NCI-H774 (cell line): Measurements from ENCODE around the gene VWCE.
A peak's percentile ranks its signal among the peaks of the same experiment; 100 is the strongest.
"Not testable (repeated sequence)": the region's sequence is repeated elsewhere in the genome, so short reads cannot be mapped to it uniquely, and the experiment has no call there.

ENCODE experiments used
- DNase-seq: peaks from one replicate; lab custom pipeline; 2025; lab: John Stamatoyannopoulos, UW

The VWCE gene

DNA sequence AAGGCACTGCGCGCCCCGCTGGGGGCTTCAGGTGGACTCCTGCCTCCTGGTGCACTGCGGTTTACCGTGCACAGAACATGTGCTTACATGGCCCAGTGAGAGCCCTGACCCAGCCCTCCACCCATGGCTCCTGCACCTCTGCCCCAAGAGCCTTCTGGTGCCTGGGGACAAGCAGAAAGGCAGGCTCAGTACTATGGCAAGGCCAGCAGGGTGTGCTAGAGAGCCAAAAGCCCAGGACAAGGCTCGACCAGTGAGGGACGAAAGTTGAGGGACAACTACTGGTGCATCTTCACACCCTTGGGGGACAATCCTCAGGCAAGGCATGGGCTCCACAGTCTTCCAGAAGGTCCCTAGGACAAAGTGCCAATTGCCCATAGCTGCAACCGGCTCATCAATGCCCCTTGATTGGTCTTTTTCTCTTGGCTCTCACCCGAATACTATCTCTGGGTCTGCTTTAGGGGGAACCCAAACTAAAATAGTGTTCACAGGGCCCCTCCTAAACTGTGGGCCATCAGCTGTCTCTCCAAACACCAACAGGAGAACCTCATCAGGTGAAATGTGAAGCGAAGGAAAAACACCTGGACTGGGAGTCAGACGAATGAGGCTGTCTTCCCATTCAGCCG lies 40.6 kb downstream of the VWCE start:
- DNase-seq = peak; percentile 47

DNA sequence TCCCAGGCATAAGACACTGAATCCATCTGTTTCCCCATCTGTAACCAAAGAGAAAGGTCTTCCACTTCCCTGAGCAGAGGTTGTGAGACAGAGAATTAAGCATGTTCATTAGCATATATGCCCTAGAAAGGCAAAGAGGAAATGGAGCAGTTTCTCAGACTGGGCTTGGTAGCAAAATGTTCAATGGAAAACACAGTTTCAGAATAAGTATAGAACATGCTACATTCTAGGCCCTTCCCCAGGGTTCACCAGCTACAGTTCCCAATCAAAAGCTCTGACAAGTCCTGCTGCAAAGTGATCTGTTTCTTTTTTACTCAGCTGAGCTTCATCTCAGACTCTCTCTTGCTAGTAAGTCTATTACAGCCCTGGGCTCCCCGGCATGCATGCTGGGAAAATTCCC lies 42.8 kb downstream of the VWCE start:
- DNase-seq = not testable (repeated sequence)

DNA sequence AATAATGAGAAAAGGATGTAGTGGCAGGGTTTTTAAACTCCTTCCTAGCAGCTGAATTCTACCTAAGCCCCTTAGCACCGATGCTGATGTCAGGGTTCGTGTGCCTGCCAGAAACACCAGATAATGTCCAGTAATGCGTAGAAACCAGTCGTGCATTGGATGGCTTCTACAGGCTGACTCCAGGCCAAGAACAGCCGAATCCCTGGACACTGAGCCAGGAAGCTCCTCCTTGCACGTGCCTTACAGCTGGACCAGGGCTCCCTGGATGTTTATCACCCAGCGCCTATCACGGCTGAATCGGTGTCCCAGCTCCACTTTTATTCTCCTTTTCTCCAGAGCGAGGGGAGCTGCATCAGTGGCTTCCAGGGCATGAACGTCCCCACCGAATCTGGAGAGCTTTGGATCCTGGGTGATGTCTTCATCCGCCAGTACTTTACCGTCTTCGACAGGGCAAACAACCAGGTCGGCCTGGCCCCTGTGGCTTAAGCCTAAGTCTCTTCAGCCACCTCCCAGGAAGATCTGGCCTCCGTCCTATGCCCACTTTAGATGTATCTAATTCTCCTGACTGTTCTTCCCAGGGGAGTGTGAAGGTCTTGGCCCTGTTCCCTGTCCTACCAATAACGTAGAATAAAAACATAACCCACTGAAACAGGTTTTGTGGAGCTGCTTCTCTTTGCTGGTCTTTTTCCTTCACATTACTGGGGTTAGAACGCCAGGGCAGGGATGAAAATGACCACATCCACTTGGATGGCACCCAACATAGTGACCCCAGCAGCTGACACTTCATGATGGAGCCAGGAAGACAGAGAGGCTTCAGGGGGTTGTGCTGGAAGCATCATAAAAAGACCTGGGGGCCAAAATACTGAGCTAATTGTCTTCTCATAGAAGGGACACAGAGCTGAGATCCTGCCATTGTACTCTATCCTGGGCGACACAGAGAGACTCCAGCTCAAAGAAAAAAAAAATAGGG lies 44.0 kb downstream of the VWCE start:
- DNase-seq = not testable (repeated sequence)

- not testable (repeated sequence) for DNase-seq
Observed at GRCh38 chr11:61249201-61249600, 45.9 kb downstream of the VWCE start.

- not testable (repeated sequence) for DNase-seq
Observed at GRCh38 chr11:61248071-61248470, 47.0 kb downstream of the VWCE start.

- not testable (repeated sequence) for DNase-seq
Observed at GRCh38 chr11:61245284-61245964, 49.7 kb downstream of the VWCE start.

GRCh38 chr11:61241526-61241925 lies 53.6 kb downstream of the VWCE start:
- not testable (repeated sequence) for DNase-seq

GRCh38 chr11:61240875-61241274 lies 54.2 kb downstream of the VWCE start, which contains the start of gene PGA5:
Gene PGA5 (plus strand): TSS chr11:61241175. CDS start chr11:61241227, 52 bp downstream.
- DNase-seq = not testable (repeated sequence)

DNA sequence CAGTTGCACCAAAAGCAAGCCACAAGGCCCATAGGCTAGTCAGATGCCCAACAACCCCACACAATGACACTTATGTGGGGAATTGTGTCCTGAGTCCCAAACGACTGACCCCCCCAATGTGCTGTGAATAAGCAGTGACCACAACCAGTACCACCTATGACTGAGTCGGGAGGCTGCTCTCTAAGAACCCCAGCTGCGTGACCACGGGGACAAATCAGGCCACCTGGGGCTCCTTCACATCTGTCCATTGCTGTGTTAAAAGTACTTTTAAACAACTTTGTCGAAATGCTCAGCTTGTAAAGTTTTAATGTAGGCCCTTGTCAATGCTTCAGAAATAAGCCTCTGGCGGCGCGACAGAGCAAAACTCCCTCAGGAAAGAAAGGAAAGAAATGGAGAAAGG lies 54.8 kb downstream of the VWCE start:
- not testable (repeated sequence) for DNase-seq

GRCh38 chr11:61237130-61237529 lies 58.0 kb downstream of the VWCE start:
- DNase-seq = not testable (repeated sequence)

DNA sequence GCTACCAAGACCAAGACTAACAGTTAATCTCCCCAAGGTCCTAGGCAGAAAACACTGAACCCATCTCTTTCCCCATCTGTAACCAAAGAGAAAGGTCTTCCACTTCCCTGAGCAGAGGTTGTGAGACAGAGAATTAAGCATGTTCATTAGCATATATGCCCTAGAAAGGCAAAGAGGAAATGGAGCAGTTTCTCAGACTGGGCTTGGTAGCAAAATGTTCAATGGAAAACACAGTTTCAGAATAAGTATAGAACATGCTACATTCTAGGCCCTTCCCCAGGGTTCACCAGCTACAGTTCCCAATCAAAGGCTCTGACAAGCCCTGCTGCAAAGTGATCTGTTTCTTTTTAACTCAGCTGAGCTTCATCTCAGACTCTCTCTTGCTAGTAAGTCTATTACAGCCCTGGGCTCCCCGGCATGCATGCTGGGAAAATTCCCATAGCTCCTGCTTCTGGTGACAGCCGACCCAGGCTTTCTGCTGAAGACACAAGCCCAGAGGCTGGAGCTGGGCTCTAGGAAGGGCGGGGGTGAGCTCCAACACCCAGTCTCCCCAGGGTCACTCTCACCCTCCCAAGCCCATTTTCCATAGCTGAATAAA lies 62.5 kb downstream of the VWCE start:
- DNase-seq = not testable (repeated sequence)

- not testable (repeated sequence) for DNase-seq
Observed at GRCh38 chr11:61231585-61231984, 63.5 kb downstream of the VWCE start.

DNA sequence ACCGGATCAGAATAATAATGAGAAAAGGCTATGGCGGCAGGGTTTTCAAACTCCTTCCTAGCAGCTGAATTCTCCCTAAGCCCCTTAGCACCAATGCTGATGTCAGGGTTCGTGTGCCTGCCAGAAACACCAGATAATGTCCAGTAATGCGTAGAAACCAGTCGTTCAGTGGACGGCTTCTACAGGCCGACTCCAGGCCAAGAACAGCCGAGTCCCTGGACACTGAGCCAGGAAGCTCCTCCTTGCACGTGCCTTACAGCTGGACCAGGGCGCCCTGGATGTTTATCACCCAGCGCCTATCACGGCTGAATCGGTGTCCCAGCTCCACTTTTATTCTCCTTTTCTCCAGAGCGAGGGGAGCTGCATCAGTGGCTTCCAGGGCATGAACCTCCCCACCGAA lies 64.1 kb downstream of the VWCE start:
- DNase-seq = not testable (repeated sequence)

DNA sequence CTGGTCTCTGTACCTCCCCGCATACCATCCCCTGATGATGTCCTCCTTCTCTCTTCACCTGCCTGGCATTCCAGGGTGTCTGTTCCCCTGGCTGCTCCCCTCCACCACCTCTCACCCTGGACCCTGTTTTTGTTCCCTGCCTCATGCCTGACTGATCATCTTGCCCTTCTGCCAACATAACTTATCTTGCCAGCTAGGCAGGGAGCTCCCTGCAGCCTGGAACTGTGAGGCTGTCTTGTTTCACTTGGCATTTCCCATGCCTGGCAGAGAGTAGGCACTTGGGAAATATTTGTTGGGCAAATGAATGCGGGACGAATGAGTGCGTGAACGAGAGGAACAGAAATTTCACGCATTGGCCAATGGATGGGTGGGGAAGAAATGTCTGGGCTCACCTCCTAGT lies 65.7 kb downstream of the VWCE start:
- not testable (repeated sequence) for DNase-seq

- DNase-seq = not testable (repeated sequence)
Observed at GRCh38 chr11:61226457-61227137, 68.5 kb downstream of the VWCE start.

DNA sequence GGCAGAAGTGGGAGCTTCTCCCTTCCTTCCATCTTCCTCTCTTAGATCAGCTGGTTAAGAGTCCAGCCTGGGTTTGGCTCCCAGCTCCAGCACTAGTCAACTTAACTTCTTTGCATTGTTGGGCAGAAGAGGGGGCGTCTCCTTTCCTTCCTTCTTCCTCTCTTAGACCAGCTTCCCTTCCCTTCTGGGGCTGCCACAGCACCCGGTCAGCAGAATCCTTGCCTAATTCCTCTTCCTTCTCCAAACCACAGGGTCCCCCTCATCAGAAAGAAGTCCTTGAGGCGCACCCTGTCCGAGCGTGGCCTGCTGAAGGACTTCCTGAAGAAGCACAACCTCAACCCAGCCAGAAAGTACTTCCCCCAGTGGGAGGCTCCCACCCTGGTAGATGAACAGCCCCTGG lies 72.4 kb downstream of the VWCE start:
- not testable (repeated sequence) for DNase-seq

- not testable (repeated sequence) for DNase-seq
Observed at GRCh38 chr11:61222047-61222446, 73.1 kb downstream of the VWCE start, which contains the start of gene PGA4. Gene PGA4 (plus strand): TSS chr11:61222347. CDS start chr11:61222401, 54 bp downstream.

DNA sequence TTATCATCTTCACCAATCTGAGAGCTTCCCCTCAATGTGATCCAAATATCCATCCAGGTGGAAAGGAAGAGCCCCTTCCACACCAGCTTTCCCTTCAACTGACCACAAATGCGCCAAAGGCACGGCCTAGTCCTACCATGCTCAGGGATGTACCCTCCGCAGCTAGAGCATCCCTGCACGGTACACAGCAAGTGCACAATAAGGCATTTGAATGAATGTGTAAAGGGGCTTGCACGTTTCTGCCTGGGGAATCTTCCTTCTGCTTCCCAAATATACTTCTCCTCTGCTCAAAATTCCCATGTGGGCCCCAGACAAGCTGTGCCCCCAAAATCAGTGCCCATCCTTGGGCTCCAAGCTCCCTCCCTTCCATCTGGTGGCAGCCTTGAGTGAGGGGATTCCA lies 76.1 kb downstream of the VWCE start:
- DNase-seq = not testable (repeated sequence)

GRCh38 chr11:61218306-61218705 lies 76.8 kb downstream of the VWCE start:
- DNase-seq = not testable (repeated sequence)

DNA sequence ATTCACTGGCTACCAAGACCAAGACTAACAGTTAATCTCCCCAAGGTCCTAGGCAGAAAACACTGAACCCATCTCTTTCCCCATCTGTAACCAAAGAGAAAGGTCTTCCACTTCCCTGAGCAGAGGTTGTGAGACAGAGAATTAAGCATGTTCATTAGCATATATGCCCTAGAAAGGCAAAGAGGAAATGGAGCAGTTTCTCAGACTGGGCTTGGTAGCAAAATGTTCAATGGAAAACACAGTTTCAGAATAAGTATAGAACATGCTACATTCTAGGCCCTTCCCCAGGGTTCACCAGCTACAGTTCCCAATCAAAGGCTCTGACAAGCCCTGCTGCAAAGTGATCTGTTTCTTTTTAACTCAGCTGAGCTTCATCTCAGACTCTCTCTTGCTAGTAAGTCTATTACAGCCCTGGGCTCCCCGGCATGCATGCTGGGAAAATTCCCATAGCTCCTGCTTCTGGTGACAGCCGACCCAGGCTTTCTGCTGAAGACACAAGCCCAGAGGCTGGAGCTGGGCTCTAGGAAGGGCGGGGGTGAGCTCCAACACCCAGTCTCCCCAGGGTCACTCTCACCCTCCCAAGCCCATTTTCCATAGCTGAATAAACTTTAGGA lies 81.3 kb downstream of the VWCE start:
- not testable (repeated sequence) for DNase-seq

DNA sequence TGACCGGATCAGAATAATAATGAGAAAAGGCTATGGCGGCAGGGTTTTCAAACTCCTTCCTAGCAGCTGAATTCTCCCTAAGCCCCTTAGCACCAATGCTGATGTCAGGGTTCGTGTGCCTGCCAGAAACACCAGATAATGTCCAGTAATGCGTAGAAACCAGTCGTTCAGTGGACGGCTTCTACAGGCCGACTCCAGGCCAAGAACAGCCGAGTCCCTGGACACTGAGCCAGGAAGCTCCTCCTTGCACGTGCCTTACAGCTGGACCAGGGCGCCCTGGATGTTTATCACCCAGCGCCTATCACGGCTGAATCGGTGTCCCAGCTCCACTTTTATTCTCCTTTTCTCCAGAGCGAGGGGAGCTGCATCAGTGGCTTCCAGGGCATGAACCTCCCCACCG lies 82.9 kb downstream of the VWCE start:
- DNase-seq = not testable (repeated sequence)
